Panc1 (cell line): ENCODE measurements around the gene RPA3. TPM values are rescaled to one million over a fixed set of nuclear protein-coding genes. Genes with fewer than 3 reads are reported as not detected.

Experiments
- ATAC-seq: fragments of 200-7000 bp; cut with Tn5 transposase; 2 replicates; pipeline ENCODE4 v1.9.1; 2020; ENCODE audit warnings: mild to moderate bottlenecking, moderate library complexity
- BruUV-seq: library from RNA; stranded (reverse); fragments of 400-500 nt; replicated peaks from 2 replicates; lab custom pipeline; 2021; lab: Mats Ljungman, UMichigan
- CTCF ChIA-PET: fragments of 300-600 bp; sonication (Branson Sonifier 250); formaldehyde crosslinking; loops from one replicate; lab custom pipeline; 2022; ENCODE audit warnings: antibody characterized with exemption; lab: Charles Lee
- POLR2A ChIA-PET: fragments of 300-600 bp; sonication (Branson Sonifier 250); formaldehyde crosslinking; loops from one replicate; lab custom pipeline; 2022; ENCODE audit warnings: antibody characterized with exemption; lab: Charles Lee
- DNase-seq: peaks from one replicate; pipeline ENCODE4 v3.0.0-alpha.2; 2010; ENCODE audit warnings: low read depth, low spot score
- H3K27ac ChIP-seq: 2 replicates; pipeline ENCODE4 v1.5.1; 2011; ENCODE audit warnings: mild to moderate bottlenecking, low read length, inconsistent platforms
- H3K27me3 ChIP-seq: fragments of 200-500 bp; sonication (Bioruptor generic); 2 replicates; pipeline ENCODE4 v1.6.0; 2014; ENCODE audit warnings: low read length, inconsistent platforms; ENCODE audit not compliant: control insufficient read depth, insufficient read depth
- H3K36me3 ChIP-seq: fragments of 200-500 bp; sonication (Bioruptor generic); 2 replicates; pipeline ENCODE4 v1.5.1; 2014; ENCODE audit warnings: inconsistent platforms, mild to moderate bottlenecking, low read length, moderate library complexity; ENCODE audit not compliant: control insufficient read depth, insufficient read depth
- H3K4me1 ChIP-seq: 2 replicates; pipeline ENCODE4 v1.5.1; 2011; ENCODE audit warnings: inconsistent platforms, mild to moderate bottlenecking, low read length, moderate library complexity; ENCODE audit not compliant: control insufficient read depth, insufficient read depth
- H3K4me3 ChIP-seq, 2 experiments: 2 replicates each; pipeline ENCODE4 v1.5.1; 2011 to 2012; ENCODE audit warnings: low read depth in 2 of 2, low read length in 2 of 2, mild to moderate bottlenecking in 2 of 2, inconsistent platforms in 1 of 2, moderate library complexity in 1 of 2
- H3K9me3 ChIP-seq: fragments of 200-500 bp; sonication (Bioruptor generic); 2 replicates; pipeline ENCODE4 v1.5.1; 2014; ENCODE audit warnings: low read depth, mild to moderate bottlenecking, inconsistent platforms, low read length, moderate library complexity; ENCODE audit not compliant: control insufficient read depth, insufficient read depth
- CTCF ChIP-seq: fragments of 450-650 bp; IDR thresholded peaks from 2 replicates; pipeline ENCODE4 v1.5.1; 2017; ENCODE audit warnings: mild to moderate bottlenecking
- POLR2AphosphoS5 ChIP-seq: IDR thresholded peaks from 2 replicates; pipeline ENCODE4 v1.6.1; 2012; ENCODE audit warnings: mild to moderate bottlenecking, low read depth, low read length, moderate library complexity
- REST ChIP-seq, 2 experiments: IDR thresholded peaks; 2 replicates each; pipeline ENCODE4 v1.6.1; 2011 to 2012; ENCODE audit warnings: low read depth in 2 of 2, control low read depth in 1 of 2, low read length in 1 of 2, mild to moderate bottlenecking in 1 of 2, moderate library complexity in 1 of 2; ENCODE audit not compliant: insufficient read depth in 1 of 2
- SIN3A ChIP-seq: IDR thresholded peaks from 2 replicates; pipeline ENCODE4 v1.6.1; 2012; ENCODE audit warnings: low read depth, mild to moderate bottlenecking, low read length, moderate library complexity, borderline replicate concordance; ENCODE audit not compliant: insufficient read depth
- TCF7L2 ChIP-seq: IDR thresholded peaks from 2 replicates; pipeline ENCODE4 v1.6.1; 2011; ENCODE audit warnings: mild to moderate bottlenecking, low read depth, low read length, inconsistent platforms
- in situ Hi-C: cut with HindIII; loops from 2 replicates; pipeline ENCODE4 v1.10.0; 2016; ENCODE audit warnings: low sequenced_read_pairs, low pct_unique_long_range_greater_than_20kb
- intact Hi-C: fragments of 100-400 bp; cut with micrococcal nuclease; formaldehyde crosslinking; loops from one replicate; pipeline ENCODE4 v1.10.0; 2022; ENCODE audit not compliant: unreplicated experiment
- total RNA-seq: library from RNA; stranded (reverse); gene quantifications from one replicate; pipeline ENCODE4 v1.2.1, GENCODE V29; 2021; ENCODE audit not compliant: unreplicated experiment

RPA3 gene
- total RNA-seq, 1 experiment from 2014 or later, result 93.5 TPM

- intact Hi-C loops, result no loop called here
- POLR2A ChIA-PET, result interaction anchor here (0.7 kb wide), 1 partner anchor 350 kb away, joined by 3 read pairs; no protein-coding TSS in a partner anchor
Observed at GRCh38 chr7:7639421-7639820, 79.0 kb downstream of the RPA3 start.

DNA sequence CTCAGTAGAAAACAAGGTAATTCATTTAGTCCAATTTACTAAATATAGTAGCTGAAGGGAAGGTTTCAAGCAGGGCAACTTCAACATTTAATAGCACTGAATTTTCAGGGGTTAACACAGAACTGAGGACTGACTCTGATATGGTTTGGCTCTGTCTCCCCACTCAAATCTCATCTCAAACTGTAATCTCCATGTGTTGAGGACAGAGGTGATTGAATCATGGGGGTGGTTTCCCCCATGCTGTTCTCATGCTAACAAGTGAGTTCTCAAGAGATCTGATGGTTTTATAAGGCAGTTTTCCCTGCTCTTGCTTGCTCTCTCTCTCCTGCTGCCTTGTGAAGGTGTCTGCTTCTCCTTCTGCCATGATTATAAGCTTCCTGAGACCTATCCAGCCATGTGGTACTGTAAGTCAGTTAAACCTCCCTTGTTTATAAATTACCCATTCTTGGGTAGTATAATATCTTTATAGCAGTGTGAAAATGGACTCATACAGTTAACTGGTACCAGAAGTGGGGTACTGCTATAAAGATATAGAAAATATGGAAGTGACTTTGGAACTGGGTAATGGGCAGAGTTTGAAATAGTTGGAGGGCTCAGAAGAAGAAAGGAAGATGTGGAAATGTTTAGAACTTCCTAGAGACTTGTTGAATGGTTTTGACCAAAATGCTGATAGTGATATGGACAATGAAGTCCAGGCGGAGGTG, 87.6 kb downstream of the RPA3 start:
- DNase-seq (no peak), ATAC-seq (no peak)
- no peaks in the 10 kb centered on the region for H3K27me3 ChIP-seq
- no peak overlapping the region for H3K27ac ChIP-seq
- in situ Hi-C loops (no loop called here), intact Hi-C loops (no loop called here)
- POLR2A ChIA-PET, result no interaction called here
- TF ChIP-seq REST (IDR thresholded peaks at IDR 0.05; ENCODE audit: insufficient read depth in 1 of 2, low read depth in 2 of 2, low read length in 1 of 2), result no peak
- no peak for TF ChIP-seq POLR2AphosphoS5
- TF ChIP-seq TCF7L2, result no peak
- no peak for TF ChIP-seq SIN3A
- TF ChIP-seq CTCF, result no peak
- no TSS peak for BruUV-seq
- H3K36me3 ChIP-seq, result no peaks in the 10 kb centered on the region
- no peak overlapping the region for H3K4me3 ChIP-seq
- CTCF ChIA-PET, result no interaction called here
- no peaks in the 10 kb centered on the region for H3K4me1 ChIP-seq
- H3K9me3 ChIP-seq, result no peaks in the 10 kb centered on the region

More at GRCh38 chr7:7639421-7639820, 79.0 kb downstream of the RPA3 start:
- TF ChIP-seq POLR2AphosphoS5 (no peak), SIN3A (no peak), TCF7L2 (no peak), CTCF (no peak), REST (IDR thresholded peaks at IDR 0.05; ENCODE audit: insufficient read depth in 1 of 2, low read depth in 2 of 2, low read length in 1 of 2) (no peak)
- in situ Hi-C loops, result no loop called here
- peak overlapping the region; percentile 85 to 90 for H3K4me3 ChIP-seq
- H3K4me1 ChIP-seq, result peaks cover 19% of the 10 kb centered on the region
- ATAC-seq (no peak), DNase-seq (no peak)
- H3K27ac ChIP-seq, result peak overlapping the region; percentile 97
- peaks cover 5% of the 10 kb centered on the region for H3K36me3 ChIP-seq
- H3K27me3 ChIP-seq, result no peaks in the 10 kb centered on the region
- CTCF ChIA-PET, result no interaction called here
- H3K9me3 ChIP-seq, result no peaks in the 10 kb centered on the region
- BruUV-seq, result TSS peak; percentile 92
